ENCODE measurements around the gene CSN2. TPM values are rescaled to one million over a fixed set of nuclear protein-coding genes. Genes with fewer than 3 reads are reported as not detected.

The CSN2 gene, protein sequence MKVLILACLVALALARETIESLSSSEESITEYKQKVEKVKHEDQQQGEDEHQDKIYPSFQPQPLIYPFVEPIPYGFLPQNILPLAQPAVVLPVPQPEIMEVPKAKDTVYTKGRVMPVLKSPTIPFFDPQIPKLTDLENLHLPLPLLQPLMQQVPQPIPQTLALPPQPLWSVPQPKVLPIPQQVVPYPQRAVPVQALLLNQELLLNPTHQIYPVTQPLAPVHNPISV
- not detected for total RNA-seq

DNA sequence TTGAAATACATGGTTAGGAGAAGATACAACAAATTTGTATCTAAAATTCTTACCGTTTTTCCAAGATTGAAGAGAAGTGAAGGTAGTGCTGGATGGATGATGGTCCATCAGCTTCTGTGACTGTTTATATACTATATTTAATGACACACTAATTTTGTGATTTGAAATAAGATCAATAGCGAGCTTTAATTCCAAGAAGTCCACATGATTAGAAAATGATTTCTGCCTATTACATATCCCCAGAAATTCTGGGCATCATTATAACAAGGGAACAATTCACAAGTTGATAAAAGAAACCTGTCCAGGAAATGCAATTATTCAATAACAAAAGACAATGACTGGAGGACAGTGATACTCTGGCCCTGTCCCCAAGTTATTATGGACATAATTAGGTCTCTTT, at the start of gene CSN2:
Gene CSN2, minus strand, starts transcription at position 101 of the 400 bp plus-strand sequence. CDS start 4,733 bp downstream, outside the sequence.
- no peaks in the 10 kb centered on the region for H3K4me1 ChIP-seq
- no peaks in the 10 kb centered on the region for H3K36me3 ChIP-seq
- TF ChIP-seq, protein P1, sequence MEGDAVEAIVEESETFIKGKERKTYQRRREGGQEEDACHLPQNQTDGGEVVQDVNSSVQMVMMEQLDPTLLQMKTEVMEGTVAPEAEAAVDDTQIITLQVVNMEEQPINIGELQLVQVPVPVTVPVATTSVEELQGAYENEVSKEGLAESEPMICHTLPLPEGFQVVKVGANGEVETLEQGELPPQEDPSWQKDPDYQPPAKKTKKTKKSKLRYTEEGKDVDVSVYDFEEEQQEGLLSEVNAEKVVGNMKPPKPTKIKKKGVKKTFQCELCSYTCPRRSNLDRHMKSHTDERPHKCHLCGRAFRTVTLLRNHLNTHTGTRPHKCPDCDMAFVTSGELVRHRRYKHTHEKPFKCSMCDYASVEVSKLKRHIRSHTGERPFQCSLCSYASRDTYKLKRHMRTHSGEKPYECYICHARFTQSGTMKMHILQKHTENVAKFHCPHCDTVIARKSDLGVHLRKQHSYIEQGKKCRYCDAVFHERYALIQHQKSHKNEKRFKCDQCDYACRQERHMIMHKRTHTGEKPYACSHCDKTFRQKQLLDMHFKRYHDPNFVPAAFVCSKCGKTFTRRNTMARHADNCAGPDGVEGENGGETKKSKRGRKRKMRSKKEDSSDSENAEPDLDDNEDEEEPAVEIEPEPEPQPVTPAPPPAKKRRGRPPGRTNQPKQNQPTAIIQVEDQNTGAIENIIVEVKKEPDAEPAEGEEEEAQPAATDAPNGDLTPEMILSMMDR (IDR thresholded peaks at IDR 0.05) = no peak
- TF ChIP-seq POLR2A (IDR thresholded peaks at IDR 0.05) = no peak
- no peak within 1 kb of the TSS for H3K27ac ChIP-seq
- H3K27me3 ChIP-seq = no peaks in the 10 kb centered on the region
- intact Hi-C loops (cut with DNase I; ENCODE audit: low total_unique reads) = no loop called here
- H3K4me3 ChIP-seq = no peak within 1 kb of the TSS
- H3K9me3 ChIP-seq = no peaks in the 10 kb centered on the region
- DNase-seq = no peak

DNA sequence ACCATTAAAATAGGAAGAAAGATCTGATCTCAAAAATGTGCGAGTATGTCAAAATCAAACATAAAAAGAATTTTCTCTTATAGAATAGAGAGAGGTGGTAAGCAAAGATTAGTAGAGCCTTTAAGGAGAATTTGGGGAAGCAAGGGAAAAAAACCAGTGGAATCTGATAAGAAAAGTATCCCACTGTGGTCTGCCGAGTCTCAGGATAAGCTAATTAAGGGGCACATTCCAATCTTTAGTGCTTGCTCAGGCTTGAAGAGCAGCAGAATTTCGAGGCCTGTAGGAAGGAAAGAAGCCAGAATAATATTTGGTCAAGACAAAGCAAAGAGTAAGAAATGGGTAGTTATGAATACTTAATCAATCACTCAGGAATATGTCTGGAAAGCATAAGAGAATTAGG, 43.2 kb upstream of the CSN2 start:
- Histone ChIP-seq H3K27ac (no peak overlapping the region), H3K36me3 (no peaks in the 10 kb centered on the region), H3K4me3 (no peak overlapping the region), H3K27me3 (no peaks in the 10 kb centered on the region), H3K9me3 (no peaks in the 10 kb centered on the region), H3K4me1 (no peaks in the 10 kb centered on the region)
- intact Hi-C loops (cut with DNase I; ENCODE audit: low total_unique reads) = no loop called here
- TF ChIP-seq, protein P1 (IDR thresholded peaks at IDR 0.05) = no peak
- DNase-seq = no peak

DNA sequence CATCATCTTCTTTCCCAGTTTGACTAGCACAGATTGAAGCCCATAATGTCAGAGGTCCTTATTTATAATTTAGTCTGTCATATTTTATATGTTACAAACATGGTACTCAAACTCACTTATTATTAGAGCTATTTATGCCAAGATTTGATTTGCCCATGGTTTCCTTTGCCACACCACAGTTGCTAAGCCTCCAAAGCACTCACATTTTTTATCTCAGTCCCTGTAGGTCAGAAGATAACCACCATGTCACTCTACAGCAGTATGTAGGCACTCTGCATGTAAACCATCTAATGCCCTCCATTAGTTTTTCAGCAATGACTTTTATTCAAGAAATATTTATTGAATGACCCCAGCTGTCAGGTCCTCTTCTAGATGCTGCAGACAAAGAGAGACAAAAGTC, 37.0 kb upstream of the CSN2 start:
- DNase-seq = no peak
- H3K4me3 ChIP-seq = no peak overlapping the region
- H3K27me3 ChIP-seq = no peaks in the 10 kb centered on the region
- H3K27ac ChIP-seq = no peak overlapping the region
- intact Hi-C loops (cut with DNase I; ENCODE audit: low total_unique reads) = no loop called here
- no peaks in the 10 kb centered on the region for H3K4me1 ChIP-seq
- H3K9me3 ChIP-seq = no peaks in the 10 kb centered on the region
- no peaks in the 10 kb centered on the region for H3K36me3 ChIP-seq
- no peak for TF ChIP-seq POLR2A (IDR thresholded peaks at IDR 0.05)
- TF ChIP-seq, protein P1 (IDR thresholded peaks at IDR 0.05) = no peak

DNA sequence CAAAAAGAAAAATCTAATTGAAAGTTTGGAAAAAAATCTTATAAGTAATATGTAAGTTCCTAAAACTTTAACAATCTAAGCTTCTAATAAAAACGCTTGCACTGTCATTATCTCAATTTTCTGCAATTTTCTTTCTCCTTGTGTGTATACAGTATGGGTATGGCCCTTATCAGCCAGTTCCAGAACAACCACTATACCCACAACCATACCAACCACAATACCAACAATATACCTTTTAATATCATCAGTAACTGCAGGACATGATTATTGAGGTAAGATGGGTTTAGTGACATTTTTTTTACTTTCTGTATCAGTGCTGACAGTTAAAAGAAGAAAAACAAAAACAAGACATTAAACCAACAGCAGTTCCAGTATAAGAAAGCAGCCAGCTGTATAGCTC, 35.2 kb upstream of the CSN2 start:
- no peak overlapping the region for H3K27ac ChIP-seq
- no peak overlapping the region for H3K4me3 ChIP-seq
- TF ChIP-seq, protein P1 (IDR thresholded peaks at IDR 0.05) = no peak
- no peak for TF ChIP-seq POLR2A (IDR thresholded peaks at IDR 0.05)
- no peak for DNase-seq
- intact Hi-C loops (cut with DNase I; ENCODE audit: low total_unique reads) = no loop called here
- H3K4me1 ChIP-seq = no peaks in the 10 kb centered on the region
- H3K9me3 ChIP-seq = no peaks in the 10 kb centered on the region
- H3K27me3 ChIP-seq = no peaks in the 10 kb centered on the region
- no peaks in the 10 kb centered on the region for H3K36me3 ChIP-seq

DNA sequence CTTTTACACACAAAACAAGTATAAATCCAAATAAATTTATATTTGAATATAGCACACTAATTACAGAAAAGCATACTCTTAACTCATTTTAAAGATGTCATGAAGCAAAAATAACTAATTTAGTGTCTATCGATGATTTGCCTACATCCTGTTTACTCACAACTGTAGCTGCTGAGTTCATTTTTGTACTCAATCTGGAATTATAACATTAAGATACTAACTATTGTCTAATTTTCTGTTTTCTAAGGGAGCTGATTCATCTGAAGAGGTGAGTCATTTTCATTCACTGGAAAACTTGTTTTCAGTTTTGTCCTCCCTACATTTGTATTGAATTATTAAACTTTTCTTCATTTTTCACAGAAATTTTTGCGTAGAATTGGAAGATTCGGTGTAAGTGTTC, 33.9 kb upstream of the CSN2 start:
- H3K4me3 ChIP-seq = no peak overlapping the region
- intact Hi-C loops (cut with DNase I; ENCODE audit: low total_unique reads) = no loop called here
- no peaks in the 10 kb centered on the region for H3K27me3 ChIP-seq
- no peak for DNase-seq
- TF ChIP-seq, protein P1 (IDR thresholded peaks at IDR 0.05) = no peak
- no peak for TF ChIP-seq POLR2A (IDR thresholded peaks at IDR 0.05)
- no peak overlapping the region for H3K27ac ChIP-seq
- H3K9me3 ChIP-seq = no peaks in the 10 kb centered on the region
- no peaks in the 10 kb centered on the region for H3K4me1 ChIP-seq
- H3K36me3 ChIP-seq = no peaks in the 10 kb centered on the region

Measured in uterus (tissue), 4 donors.